ENCODE results near the gene SGMS1.
"Not testable (repeated sequence)": the region's sequence is repeated elsewhere in the genome, so short reads cannot be mapped to it uniquely, and the experiment has no call there.

The SGMS1 gene

DNA sequence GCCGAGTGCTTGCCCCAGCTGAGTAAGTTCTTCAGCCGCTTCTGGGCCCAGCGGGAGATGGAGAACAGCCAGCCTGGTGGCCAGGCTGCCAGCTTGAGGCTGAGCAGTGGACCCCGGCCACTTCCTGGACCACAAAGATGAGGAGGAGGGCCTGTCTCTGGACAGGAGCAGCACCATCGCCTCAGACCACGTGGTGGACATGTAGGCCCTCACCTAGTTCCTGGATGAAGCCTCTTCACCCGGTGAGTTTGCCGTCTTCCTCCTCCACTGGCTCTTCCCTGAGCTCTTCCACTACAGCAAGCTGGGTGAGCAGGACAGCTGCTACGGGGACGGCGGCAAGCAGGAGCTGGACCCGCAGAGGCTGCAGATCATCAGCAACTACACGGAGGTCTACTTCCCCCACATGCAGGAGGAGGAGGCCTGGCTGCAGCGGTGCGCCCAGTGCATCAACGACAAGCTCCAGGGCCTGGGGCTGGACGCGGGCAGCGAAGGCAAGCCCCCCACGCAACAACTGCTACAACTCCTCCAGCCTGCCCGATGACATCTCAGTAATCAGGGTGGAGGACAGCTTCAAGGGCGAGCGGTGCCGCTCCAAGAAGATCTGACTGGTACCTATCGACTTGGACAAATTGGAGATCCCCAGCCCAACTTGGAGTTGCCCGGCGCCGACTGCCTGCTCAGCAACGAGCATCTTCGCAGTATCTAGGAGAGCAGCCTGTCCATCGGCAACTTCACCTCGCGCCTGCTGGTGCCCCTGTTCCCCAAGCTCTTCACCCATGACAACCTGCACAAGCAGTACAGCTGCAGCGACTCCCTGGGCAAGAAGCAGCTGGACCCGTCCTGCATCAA lies 35.5 kb upstream of the SGMS1 start:
- H3K4me2 ChIP-seq (ENCODE audit: low read length, poor library complexity, severe bottlenecking): not testable (repeated sequence)

DNA sequence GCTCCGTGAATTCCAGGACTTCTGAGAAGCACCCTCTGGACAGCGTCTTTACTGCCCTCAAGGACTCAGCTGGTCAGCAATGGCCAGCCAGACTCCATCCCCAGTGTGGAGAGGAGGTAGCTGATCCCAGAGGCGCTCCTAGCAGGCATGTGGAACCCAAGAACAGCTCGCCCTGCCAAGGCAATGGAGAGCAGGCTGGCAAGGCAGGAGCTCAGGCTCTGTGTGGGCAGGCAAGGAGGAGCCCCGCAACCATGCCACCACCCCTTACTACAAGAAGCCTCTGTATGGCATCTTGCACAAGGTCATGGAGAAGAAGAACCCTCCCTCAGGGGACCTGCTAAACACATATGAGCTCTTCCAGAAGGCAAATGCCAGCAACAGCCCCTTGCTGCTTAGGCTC lies 34.4 kb upstream of the SGMS1 start:
- no peak overlapping the region for H3K4me3 ChIP-seq (ENCODE audit: insufficient read depth in 1 of 2, low read depth in 1 of 2, low read length in 2 of 2)
- no peak overlapping the region for H3K23ac ChIP-seq (ENCODE audit: low read length in 2 of 2)
- no peaks in the 10 kb centered on the region for H3K4me1 ChIP-seq (ENCODE audit: control insufficient read depth, insufficient read depth, low read depth, low read length)
- no peak overlapping the region for H3K4me2 ChIP-seq (ENCODE audit: low read length, poor library complexity, severe bottlenecking)
- H3K27me3 ChIP-seq (ENCODE audit: control insufficient read depth in 1 of 2, insufficient read depth in 1 of 2, low read length in 2 of 2): peaks cover 5 to 20% of the 10 kb centered on the region in 2 experiments
- no peak overlapping the region for H3K18ac ChIP-seq (ENCODE audit: low read depth in 1 of 2, low read length in 2 of 2)
- no peaks in the 10 kb centered on the region for H3K36me3 ChIP-seq (ENCODE audit: control insufficient read depth in 1 of 2, insufficient read depth in 2 of 2, low read depth in 1 of 2, low read length in 2 of 2)
- no peak overlapping the region for H3K4ac ChIP-seq (ENCODE audit: low read depth in 1 of 2, low read length in 2 of 2)
- H3K14ac ChIP-seq (ENCODE audit: low read length in 2 of 2): peak overlapping the region in 1 of 2 experiments; percentile 28
- 79% methylated on average over 5 of the region's 5 CpGs for WGBS
- H3K9me3 ChIP-seq (ENCODE audit: control insufficient read depth, low read length): no peaks in the 10 kb centered on the region
- no peak overlapping the region for H3K9ac ChIP-seq (ENCODE audit: low read length)
- no peak overlapping the region for H4K91ac ChIP-seq (ENCODE audit: low read length)
- no peak overlapping the region for H4K8ac ChIP-seq (ENCODE audit: low read length)
- H2BK12ac ChIP-seq (ENCODE audit: low read length in 2 of 2): no peak overlapping the region
- H2BK5ac ChIP-seq (ENCODE audit: low read depth, low read length, poor library complexity, severe bottlenecking): no peak overlapping the region
- no peak overlapping the region for H2BK120ac ChIP-seq (ENCODE audit: low read depth, low read length)
- H3K79me1 ChIP-seq (replicated peaks; ENCODE audit: low read length, poor library complexity, severe bottlenecking): no peaks in the 10 kb centered on the region
- no peak overlapping the region for H3K27ac ChIP-seq (ENCODE audit: low read length, poor library complexity, severe bottlenecking)
- no peak overlapping the region for H2AK5ac ChIP-seq (ENCODE audit: low read length, severe bottlenecking)
- DNase-seq: no peak
- no peak overlapping the region for H2AFZ ChIP-seq (ENCODE audit: low read depth, low read length)
- H2BK15ac ChIP-seq (ENCODE audit: low read depth, poor library complexity, severe bottlenecking): no peak overlapping the region

More for the DNA sequence above, 35.5 kb upstream of the SGMS1 start:
- not testable (repeated sequence) for H3K18ac ChIP-seq (ENCODE audit: low read depth in 1 of 2, low read length in 2 of 2); DNase-seq; H2BK12ac ChIP-seq (ENCODE audit: low read length in 2 of 2); H2BK15ac ChIP-seq (ENCODE audit: low read depth, poor library complexity, severe bottlenecking); H4K8ac ChIP-seq (ENCODE audit: low read length); H2BK120ac ChIP-seq (ENCODE audit: low read depth, low read length); H3K79me1 ChIP-seq (replicated peaks; ENCODE audit: low read length, poor library complexity, severe bottlenecking); H3K27ac ChIP-seq (ENCODE audit: low read length, poor library complexity, severe bottlenecking); H3K4me1 ChIP-seq (ENCODE audit: control insufficient read depth, insufficient read depth, low read depth, low read length); H3K9ac ChIP-seq (ENCODE audit: low read length); H3K23ac ChIP-seq (ENCODE audit: low read length in 2 of 2); H2AK5ac ChIP-seq (ENCODE audit: low read length, severe bottlenecking); H3K9me3 ChIP-seq (ENCODE audit: control insufficient read depth, low read length); H3K14ac ChIP-seq (ENCODE audit: low read length in 2 of 2); H2BK5ac ChIP-seq (ENCODE audit: low read depth, low read length, poor library complexity, severe bottlenecking); H2AFZ ChIP-seq (ENCODE audit: low read depth, low read length); H4K91ac ChIP-seq (ENCODE audit: low read length); H3K36me3 ChIP-seq (ENCODE audit: control insufficient read depth in 1 of 2, insufficient read depth in 2 of 2, low read depth in 1 of 2, low read length in 2 of 2); H3K4ac ChIP-seq (ENCODE audit: low read depth in 1 of 2, low read length in 2 of 2)
- peak overlapping the region in 1 of 2 experiments; percentile 73 for H3K4me3 ChIP-seq (ENCODE audit: insufficient read depth in 1 of 2, low read depth in 1 of 2, low read length in 2 of 2)
- H3K27me3 ChIP-seq (ENCODE audit: control insufficient read depth in 1 of 2, insufficient read depth in 1 of 2, low read length in 2 of 2): peaks cover 5 to 14% of the 10 kb centered on the region in 2 experiments
- 93% methylated on average over 35 of the region's 35 CpGs for WGBS

DNA sequence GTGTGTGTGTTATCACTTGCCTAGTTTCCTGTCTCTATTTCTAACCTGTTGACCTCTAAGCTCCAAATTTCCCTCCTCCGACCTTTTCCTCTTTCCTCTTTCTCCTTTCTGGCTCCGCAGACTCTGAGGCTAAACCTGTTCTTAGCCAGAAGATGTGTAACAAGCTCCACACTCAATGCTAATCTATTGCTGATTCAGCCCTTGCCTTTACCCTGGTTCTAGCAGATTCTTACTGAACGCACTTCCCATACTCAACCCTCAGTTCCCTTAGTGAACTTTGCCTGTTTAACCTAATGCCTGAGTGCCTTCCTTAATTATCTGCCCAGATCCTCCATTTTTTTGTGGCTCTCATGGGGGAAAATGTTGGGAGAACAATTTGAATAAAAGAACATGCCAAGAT lies 30.0 kb upstream of the SGMS1 start:
- H3K4me2 ChIP-seq (ENCODE audit: low read length, poor library complexity, severe bottlenecking): no peak overlapping the region
- H3K9ac ChIP-seq (ENCODE audit: low read length): no peak overlapping the region
- no peaks in the 10 kb centered on the region for H3K79me1 ChIP-seq (replicated peaks; ENCODE audit: low read length, poor library complexity, severe bottlenecking)
- no peak overlapping the region for H4K8ac ChIP-seq (ENCODE audit: low read length)
- no peak overlapping the region for H3K14ac ChIP-seq (ENCODE audit: low read length in 2 of 2)
- H2AFZ ChIP-seq (ENCODE audit: low read depth, low read length): no peak overlapping the region
- H3K4ac ChIP-seq (ENCODE audit: low read depth in 1 of 2, low read length in 2 of 2): no peak overlapping the region
- H3K23ac ChIP-seq (ENCODE audit: low read length in 2 of 2): no peak overlapping the region
- H4K91ac ChIP-seq (ENCODE audit: low read length): no peak overlapping the region
- H3K36me3 ChIP-seq (ENCODE audit: control insufficient read depth in 1 of 2, insufficient read depth in 2 of 2, low read depth in 1 of 2, low read length in 2 of 2): no peaks in the 10 kb centered on the region
- no peak overlapping the region for H3K18ac ChIP-seq (ENCODE audit: low read depth in 1 of 2, low read length in 2 of 2)
- DNase-seq: no peak
- H3K4me3 ChIP-seq (ENCODE audit: insufficient read depth in 1 of 2, low read depth in 1 of 2, low read length in 2 of 2): no peak overlapping the region
- H2BK12ac ChIP-seq (ENCODE audit: low read length in 2 of 2): no peak overlapping the region
- H3K4me1 ChIP-seq (ENCODE audit: control insufficient read depth, insufficient read depth, low read depth, low read length): no peaks in the 10 kb centered on the region
- WGBS: 75% methylated on average over 3 of the region's 3 CpGs
- H2BK120ac ChIP-seq (ENCODE audit: low read depth, low read length): no peak overlapping the region
- peaks cover 0 to 14% of the 10 kb centered on the region in 2 experiments for H3K27me3 ChIP-seq (ENCODE audit: control insufficient read depth in 1 of 2, insufficient read depth in 1 of 2, low read length in 2 of 2)
- H2AK5ac ChIP-seq (ENCODE audit: low read length, severe bottlenecking): no peak overlapping the region
- H2BK5ac ChIP-seq (ENCODE audit: low read depth, low read length, poor library complexity, severe bottlenecking): no peak overlapping the region
- H3K9me3 ChIP-seq (ENCODE audit: control insufficient read depth, low read length): no peaks in the 10 kb centered on the region
- H2BK15ac ChIP-seq (ENCODE audit: low read depth, poor library complexity, severe bottlenecking): no peak overlapping the region
- no peak overlapping the region for H3K27ac ChIP-seq (ENCODE audit: low read length, poor library complexity, severe bottlenecking)

DNA sequence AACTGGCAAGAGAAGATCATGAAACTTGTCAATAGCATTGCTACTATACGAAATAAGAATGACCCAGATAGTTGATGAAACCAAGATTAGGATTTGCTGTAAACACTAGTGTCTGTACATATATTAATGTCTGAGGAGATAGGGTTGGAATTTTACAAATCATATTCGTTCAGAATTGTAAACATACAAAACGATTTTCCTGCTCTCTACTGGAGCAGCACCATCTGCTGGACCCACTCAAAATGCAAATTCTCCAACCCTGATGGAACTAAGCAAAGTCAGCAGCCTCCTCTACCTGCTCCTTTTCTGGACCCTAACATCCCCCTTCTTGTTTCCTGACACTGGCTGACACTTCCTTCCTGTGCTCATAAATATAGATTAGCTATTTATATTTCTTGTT lies 29.4 kb upstream of the SGMS1 start:
- Histone ChIP-seq H3K27ac (ENCODE audit: low read length, poor library complexity, severe bottlenecking) (no peak overlapping the region), H3K4ac (ENCODE audit: low read depth in 1 of 2, low read length in 2 of 2) (no peak overlapping the region), H3K23ac (ENCODE audit: low read length in 2 of 2) (no peak overlapping the region), H3K4me3 (ENCODE audit: insufficient read depth in 1 of 2, low read depth in 1 of 2, low read length in 2 of 2) (no peak overlapping the region), H3K14ac (ENCODE audit: low read length in 2 of 2) (no peak overlapping the region), H2BK15ac (ENCODE audit: low read depth, poor library complexity, severe bottlenecking) (no peak overlapping the region), H4K91ac (ENCODE audit: low read length) (no peak overlapping the region), H3K36me3 (ENCODE audit: control insufficient read depth in 1 of 2, insufficient read depth in 2 of 2, low read depth in 1 of 2, low read length in 2 of 2) (no peaks in the 10 kb centered on the region), H3K79me1 (replicated peaks; ENCODE audit: low read length, poor library complexity, severe bottlenecking) (no peaks in the 10 kb centered on the region), H3K4me2 (ENCODE audit: low read length, poor library complexity, severe bottlenecking) (no peak overlapping the region), H3K27me3 (ENCODE audit: control insufficient read depth in 1 of 2, insufficient read depth in 1 of 2, low read length in 2 of 2) (peaks cover 0 to 14% of the 10 kb centered on the region in 2 experiments), H3K18ac (ENCODE audit: low read depth in 1 of 2, low read length in 2 of 2) (no peak overlapping the region), H2BK5ac (ENCODE audit: low read depth, low read length, poor library complexity, severe bottlenecking) (no peak overlapping the region), H2AK5ac (ENCODE audit: low read length, severe bottlenecking) (no peak overlapping the region), H3K9me3 (ENCODE audit: control insufficient read depth, low read length) (no peaks in the 10 kb centered on the region), H2AFZ (ENCODE audit: low read depth, low read length) (no peak overlapping the region), H2BK12ac (ENCODE audit: low read length in 2 of 2) (no peak overlapping the region), H2BK120ac (ENCODE audit: low read depth, low read length) (no peak overlapping the region), H3K9ac (ENCODE audit: low read length) (no peak overlapping the region), H3K4me1 (ENCODE audit: control insufficient read depth, insufficient read depth, low read depth, low read length) (no peaks in the 10 kb centered on the region), H4K8ac (ENCODE audit: low read length) (no peak overlapping the region)
- WGBS: 16% methylated on average over 2 of the region's 3 CpGs
- peak; percentile 28 for DNase-seq
